HG02973 (cell line): ENCODE results near the gene UGT1A8.

ENCODE experiments used
- ATAC-seq: cut with Tn5 transposase; IDR thresholded peaks from one replicate; pipeline ENCODE4 v1.9.1; 2021; ENCODE audit warnings: moderate library complexity; ENCODE audit not compliant: unreplicated experiment

UGT1A8 gene

DNA sequence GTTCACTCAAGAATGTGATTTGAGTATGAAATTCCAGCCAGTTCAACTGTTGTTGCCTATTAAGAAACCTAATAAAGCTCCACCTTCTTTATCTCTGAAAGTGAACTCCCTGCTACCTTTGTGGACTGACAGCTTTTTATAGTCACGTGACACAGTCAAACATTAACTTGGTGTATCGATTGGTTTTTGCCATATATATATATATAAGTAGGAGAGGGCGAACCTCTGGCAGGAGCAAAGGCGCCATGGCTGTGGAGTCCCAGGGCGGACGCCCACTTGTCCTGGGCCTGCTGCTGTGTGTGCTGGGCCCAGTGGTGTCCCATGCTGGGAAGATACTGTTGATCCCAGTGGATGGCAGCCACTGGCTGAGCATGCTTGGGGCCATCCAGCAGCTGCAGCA lies 142.6 kb downstream of the UGT1A8 start, which contains the start of gene UGT1A1:
TSS of gene UGT1A1 (plus strand) at position 228 of the 400 bp plus-strand sequence. CDS start at position 246, 18 bp downstream.
- ATAC-seq, result no peak

DNA sequence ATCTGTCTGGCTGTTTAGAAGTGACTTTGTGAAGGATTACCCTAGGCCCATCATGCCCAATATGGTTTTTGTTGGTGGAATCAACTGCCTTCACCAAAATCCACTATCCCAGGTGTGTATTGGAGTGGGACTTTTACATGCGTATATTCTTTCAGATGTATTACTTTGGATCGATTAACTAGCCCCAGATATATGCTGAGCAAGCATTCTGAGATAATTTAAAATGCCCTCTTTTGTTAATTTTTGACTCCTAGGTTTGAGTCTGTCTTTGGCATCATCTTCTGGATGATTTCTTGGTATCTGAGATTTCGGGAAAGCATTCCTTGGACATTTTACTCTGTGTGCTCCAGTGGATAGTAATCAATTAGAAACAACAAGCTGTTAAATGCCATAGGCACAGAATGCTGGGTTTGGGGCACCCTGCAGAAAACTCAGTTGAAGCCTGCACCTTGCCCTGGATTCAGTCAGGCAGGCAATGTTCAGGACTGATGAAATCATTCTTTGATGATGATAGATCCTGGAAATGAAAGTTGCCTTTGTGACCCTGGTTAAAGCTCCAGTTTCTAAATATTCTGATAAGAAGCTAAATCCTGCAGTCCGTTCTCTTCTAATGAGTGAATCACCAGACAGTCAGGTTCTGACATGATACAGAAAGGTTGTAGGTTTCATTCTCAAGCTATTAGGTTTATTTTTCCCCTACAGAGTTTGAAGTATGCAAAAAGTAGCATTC lies 143.8 kb downstream of the UGT1A8 start:
- no peak for ATAC-seq

DNA sequence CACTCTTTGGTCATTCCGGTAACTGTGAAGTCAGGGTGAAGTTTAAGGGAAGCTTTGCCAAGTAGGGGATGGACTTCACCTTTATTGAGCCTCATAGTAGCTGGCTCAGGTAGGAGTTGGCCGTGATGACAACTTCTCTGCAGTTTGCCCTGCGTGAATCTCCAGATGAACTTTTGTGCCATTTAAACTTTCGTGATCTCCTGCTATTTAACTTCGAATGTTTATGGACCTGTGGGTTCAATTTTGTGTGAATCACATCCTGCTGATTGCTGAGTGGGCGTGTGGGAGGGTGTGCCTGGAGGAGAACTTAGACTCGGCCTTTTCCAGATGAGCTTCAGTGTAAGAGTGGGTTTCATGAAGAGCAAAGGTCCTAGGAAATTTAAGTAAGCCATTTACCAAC lies 146.8 kb downstream of the UGT1A8 start:
- no peak for ATAC-seq

DNA sequence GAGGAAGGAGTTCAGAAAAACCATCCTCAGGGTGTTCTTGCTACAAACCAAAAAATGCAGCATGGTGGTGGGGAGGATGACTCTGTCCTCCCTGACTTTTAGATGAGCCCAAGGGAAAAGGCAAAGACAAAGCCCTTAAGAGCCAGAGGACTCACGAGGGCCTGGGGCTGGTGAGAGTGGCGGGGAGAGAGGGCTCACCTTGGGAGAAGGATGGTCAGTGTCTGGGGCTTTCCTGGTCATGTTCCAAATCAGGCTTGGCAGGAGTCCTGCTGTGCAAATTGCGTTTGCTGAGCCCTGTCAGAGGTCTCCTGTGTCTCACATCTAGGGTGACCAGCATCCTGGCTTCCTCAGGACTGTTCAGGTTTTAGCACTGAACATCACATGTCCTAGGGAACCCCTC lies 147.3 kb downstream of the UGT1A8 start:
- ATAC-seq, result no peak

DNA sequence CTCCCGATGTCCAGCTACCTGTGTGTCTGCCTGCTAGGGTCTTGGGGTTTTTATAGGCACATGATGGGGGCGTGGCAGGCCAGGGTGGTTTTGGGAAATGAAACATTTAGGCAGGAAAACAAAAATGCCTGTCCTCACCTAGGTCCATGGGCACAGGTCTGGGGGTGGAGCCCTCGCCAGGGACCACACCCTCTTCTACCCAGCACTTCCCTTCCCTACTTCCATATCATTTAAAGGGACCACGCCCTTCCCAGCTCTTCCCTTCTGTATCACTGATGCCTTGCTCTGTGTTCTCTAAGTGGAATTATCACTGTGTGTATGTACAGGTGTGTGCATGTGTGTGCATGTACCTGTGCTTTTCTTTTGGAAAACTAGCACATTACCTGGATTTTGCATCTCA lies 149.0 kb downstream of the UGT1A8 start:
- no peak for ATAC-seq

DNA sequence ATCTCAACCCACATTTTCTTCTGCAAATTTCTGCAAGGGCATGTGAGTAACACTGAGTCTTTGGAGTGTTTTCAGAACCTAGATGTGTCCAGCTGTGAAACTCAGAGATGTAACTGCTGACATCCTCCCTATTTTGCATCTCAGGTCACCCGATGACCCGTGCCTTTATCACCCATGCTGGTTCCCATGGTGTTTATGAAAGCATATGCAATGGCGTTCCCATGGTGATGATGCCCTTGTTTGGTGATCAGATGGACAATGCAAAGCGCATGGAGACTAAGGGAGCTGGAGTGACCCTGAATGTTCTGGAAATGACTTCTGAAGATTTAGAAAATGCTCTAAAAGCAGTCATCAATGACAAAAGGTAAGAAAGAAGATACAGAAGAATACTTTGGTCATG lies 150.6 kb downstream of the UGT1A8 start:
- ATAC-seq, result no peak

DNA sequence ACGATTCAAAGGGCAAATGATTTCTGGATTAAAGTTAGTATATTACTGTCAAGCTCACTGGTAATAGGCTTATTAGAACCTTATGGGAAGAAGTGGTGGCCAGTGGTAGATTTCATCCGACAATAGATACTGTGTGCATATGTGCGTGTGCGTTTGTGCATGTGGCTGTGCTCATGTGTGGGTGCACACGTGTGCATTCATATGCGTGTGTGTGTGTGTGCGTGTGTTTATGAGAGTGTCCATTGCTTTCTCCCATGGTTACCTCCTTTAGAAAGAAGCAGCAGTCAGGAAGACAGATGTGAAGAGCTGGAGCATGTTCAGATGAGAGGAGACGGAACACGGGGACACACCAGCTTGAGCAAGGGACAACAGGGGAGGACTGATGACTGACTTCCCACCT lies 151.8 kb downstream of the UGT1A8 start:
- no peak for ATAC-seq

DNA sequence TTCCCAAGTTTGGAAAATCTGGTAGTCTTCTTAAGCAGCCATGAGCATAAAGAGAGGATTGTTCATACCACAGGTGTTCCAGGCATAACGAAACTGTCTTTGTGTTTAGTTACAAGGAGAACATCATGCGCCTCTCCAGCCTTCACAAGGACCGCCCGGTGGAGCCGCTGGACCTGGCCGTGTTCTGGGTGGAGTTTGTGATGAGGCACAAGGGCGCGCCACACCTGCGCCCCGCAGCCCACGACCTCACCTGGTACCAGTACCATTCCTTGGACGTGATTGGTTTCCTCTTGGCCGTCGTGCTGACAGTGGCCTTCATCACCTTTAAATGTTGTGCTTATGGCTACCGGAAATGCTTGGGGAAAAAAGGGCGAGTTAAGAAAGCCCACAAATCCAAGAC lies 154.7 kb downstream of the UGT1A8 start:
- ATAC-seq, result no peak

DNA sequence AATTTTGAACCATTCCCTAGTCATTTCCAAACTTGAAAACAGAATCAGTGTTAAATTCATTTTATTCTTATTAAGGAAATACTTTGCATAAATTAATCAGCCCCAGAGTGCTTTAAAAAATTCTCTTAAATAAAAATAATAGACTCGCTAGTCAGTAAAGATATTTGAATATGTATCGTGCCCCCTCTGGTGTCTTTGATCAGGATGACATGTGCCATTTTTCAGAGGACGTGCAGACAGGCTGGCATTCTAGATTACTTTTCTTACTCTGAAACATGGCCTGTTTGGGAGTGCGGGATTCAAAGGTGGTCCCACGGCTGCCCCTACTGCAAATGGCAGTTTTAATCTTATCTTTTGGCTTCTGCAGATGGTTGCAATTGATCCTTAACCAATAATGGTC lies 155.2 kb downstream of the UGT1A8 start:
- ATAC-seq, result no peak

DNA sequence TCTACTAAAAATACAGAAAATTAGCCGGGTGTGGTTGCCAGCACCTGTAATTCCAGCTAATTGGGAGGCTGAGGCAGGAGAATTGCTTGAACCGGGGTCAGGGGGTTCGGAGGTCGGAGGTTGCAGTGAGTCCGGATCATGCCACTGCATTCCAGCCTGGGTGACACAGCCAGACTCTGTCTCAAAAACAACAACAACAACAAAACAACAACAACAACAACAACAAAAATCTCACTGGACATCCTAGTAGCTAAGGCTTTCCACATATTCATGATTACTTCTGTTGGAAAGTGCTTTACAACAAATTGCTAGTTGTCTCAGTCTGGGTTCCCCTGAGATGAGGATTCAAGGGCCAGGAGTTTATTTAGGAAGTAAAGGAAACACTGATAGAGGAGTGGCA lies 156.4 kb downstream of the UGT1A8 start:
- no peak for ATAC-seq

DNA sequence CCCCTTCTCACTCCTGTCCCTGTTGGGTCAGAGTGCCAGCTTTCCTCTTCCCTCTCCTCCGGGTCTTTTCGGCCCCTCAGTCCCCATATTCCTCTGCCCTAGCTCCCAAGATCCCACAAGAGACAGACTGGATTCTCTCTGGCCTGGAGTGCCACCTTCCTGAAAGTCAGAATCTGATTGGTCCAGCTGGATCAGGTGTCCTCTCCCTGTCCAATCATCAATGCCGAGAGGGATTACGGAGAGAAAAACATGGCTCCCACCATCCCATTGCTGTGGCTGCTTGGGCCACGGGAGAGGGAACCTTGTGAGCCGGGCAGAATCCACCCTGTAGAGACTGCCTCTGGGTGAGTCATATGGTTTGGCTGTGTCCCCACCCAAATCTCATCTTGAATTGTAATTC lies 158.0 kb downstream of the UGT1A8 start:
- ATAC-seq, result no peak

DNA sequence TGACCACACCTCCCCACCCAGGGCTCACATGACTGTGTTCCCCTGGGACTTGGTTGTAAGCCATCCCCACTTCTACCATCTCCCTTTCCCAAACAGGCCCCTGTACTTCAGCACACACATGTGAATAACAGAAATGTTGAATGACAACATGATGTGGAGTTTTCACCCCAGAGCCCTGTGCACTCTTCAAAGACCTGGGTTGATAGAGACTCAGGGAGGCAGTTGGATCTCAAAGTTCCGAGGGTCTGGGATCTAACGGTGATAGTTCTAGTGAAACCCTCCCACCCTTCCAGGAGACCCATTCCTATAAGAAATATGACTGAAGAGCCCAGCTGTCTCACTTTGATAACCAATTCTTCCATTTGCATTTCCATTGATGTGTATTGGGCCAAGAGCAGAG lies 160.6 kb downstream of the UGT1A8 start, which contains the start of gene MROH2A:
TSS of gene MROH2A (plus strand) at position 301 of the 400 bp plus-strand sequence. CDS start 1,029 bp downstream, outside the sequence.
- no peak for ATAC-seq

DNA sequence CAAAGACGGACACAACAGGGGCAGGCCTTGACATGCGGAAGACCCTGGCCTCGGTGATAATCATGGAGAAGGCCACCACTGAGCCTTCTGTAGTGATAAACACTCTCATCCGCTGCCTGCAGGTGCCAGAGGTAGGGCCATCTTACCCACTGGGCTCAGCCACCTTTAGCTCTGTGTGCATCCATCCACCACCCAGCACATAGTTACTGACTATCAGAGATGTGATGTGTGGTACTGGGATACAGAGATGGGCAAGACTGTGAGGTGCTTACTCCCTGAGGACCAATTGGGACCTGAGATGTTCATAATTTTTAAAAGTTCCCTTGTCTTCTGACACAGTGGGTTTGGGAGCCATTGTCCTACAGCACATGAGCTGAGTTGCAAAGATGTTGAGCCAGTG lies 162.3 kb downstream of the UGT1A8 start:
- ATAC-seq, result no peak

DNA sequence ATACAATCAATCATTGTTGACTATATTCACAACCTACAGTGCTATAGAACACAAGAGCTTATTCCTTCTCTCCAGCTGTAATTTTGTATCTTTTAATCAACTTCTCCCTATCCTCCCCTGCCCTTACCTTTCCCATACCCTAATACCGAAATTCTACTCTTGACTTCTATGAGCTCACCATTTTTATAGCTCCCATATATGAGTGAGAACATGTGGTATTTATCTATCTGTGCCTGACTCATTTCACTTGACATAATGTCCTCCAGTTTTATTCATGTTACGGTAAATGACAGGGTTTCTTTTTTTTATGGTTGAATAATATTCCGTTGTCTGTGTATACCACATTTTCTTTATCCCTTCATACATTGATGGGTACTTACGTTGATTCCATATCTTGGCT lies 163.3 kb downstream of the UGT1A8 start:
- no peak for ATAC-seq

DNA sequence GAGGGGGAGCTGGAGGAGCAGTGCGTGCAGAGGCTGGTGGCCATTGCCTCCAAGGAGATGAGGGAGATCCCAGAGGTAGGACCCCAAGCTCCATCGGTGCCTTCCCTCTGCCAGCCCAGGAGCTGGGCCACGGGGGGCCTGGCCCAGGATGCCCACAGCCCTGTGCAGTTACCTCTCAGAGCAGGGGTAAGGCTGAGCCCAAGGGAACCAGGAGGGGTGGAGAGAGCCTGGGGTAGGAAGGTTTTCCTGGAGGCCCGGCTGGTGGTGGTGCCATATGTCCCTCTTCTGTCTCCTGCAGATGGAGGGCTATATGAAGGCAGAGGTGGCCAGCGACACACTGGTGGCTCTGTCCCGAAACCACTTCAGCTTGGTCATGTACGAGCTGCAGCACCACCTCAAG lies 172.1 kb downstream of the UGT1A8 start:
- no peak for ATAC-seq

DNA sequence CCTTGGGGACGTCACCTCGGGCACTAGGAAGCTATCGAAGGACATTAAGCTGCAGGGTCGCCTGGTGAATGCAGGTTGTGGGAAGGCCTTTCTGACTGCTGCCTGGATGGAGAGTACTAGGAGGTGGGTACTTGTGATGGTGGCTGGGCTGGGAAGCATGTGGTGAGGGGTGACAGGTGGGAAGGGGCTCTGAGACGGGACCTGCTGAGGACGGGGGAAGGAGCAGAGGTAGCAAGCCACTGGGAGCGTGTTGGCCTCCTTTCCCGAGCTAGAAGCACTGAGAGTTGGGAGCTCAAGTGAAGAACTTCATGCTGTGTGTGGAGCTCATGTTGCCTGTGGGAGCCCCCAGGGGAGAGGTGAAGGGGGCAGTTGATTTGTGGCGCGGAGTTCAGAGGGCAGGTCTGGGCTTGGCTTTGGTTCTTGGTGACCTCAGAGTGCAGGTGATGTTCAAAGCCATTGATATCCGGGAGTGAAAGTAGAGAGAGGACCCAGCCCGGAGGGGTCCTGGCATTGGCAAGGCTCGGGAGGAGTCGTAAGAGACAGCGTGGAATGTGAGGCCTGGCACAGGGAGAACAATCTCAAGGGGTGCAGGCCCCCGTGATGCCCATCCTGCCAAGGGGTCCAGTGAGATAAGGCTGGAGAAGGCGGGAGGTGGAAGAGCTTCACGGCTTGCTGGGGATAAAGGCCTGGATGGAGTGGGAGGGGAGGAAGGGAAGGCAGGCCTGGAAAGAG lies 173.9 kb downstream of the UGT1A8 start:
- no peak for ATAC-seq

DNA sequence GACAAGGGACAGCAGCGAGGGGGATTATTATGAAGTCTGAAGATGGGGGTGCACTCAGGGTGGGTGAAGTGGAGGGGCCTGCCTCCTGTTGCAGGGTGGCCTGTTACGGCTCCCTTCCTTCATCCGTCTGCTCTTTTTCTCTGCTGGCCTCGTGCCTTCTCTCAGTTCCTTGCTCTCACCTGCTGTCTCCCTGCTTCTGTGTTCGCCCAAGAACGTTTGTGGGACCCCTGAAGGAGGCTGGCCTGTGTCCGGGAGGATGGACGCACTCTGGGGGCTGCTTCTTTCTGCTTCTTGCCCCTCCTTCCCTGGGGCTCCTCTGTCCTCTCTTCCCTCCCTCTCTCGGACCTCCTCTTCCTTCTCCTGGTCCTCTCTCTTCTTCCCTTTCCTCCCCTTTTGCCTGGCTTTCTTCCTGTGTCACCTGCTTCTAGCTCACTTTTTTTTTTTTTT lies 174.5 kb downstream of the UGT1A8 start:
- no peak for ATAC-seq

DNA sequence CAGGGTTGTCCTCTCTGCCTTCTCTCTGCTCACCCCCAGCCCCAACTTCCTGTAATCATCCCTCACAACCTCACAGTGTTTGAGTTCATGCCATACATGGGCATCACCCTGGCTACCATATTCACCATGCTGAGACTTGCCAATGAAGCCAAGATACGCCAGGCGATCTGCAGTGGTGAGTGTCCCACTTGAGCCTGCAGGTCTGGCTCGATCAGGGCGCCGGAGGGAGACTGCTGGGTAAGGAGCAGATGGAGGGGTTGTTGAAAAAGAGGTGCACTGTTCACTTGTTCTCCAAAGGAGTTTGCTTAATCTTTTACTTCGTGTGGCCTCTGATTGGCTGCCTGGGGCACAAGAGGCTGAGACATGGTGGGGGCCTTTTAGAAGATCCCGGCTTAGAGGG lies 175.3 kb downstream of the UGT1A8 start:
- ATAC-seq, result no peak

DNA sequence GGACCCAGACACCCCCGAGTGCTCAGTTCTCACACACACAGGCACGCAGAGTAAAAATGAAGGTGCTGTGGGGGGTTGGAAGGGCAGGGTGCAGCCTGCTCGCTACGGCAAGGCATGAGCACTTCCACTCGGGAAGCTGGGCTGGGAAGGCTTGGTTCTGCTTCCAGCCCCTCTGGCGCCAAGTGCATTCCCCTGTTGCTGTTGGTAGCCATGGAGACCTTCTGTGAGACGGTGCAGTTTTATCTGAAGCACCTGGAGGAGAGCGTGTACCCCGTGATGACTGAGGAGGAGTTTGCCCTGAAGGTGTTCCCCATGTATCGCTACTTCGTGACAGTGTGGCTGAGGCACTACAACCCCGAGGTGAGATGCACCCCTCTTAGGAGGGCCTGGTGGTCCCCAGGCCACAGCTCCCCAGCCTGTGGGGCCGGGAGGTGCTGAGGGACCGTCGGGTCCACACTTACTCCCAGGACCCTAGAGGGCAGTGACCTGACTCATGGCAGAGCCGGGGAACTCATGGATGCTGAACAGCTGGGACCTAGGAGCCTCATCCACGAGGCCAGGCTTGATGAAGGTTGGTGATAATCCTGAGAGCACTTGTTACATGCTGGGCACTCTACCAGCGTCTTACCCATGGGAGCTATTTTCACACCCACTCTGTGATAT lies 176.2 kb downstream of the UGT1A8 start:
- no peak for ATAC-seq

DNA sequence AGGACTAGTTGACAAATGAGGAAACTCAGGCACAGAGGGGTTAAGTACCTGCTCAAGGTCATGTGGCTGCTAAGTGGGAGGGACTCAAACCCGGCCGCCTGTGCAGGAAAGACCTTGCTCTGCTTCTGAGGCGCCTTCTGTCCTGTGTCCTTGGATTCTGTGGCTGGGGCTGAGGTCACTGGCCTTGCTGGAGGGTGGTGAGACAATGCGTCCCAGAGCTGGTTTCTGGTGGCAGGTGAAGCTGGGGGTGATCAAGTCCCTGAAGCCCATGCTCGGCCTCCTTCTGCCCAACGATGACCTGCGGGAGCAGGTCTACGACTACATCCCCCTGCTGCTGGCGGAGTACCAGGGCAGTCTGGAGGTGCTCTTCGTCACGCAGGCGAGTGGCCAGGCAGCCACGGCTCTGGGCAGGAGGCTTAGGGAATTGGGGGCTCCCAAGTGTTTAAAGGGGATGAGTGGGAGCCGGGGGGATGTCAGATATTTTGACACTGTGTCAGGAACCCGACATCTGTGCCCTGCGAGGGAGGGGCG lies 176.8 kb downstream of the UGT1A8 start:
- ATAC-seq, result no peak

DNA sequence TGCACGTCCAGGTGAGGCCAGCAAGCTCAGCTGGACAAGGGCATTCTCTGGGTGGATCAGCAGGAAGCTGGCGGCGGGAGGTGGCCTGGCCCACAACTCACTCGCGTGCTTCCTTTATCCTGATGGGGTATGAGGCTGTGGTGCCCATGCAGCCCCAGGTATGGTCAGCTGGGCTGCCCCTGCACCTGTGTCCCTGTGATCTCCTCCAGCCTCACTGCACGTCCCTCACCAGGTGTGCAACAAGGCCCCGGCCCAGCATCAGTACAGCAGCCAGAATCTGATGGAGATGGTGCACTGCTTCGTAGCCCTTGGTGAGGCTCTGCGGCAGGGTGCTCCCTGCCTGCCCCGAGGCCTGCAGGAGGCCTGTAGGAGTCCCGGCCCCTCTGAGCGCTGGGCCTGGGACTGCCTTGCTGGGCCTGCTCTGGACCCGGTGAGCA lies 178.3 kb downstream of the UGT1A8 start:
- no peak for ATAC-seq
